Measurements from ENCODE around the gene TRAK2. TPM values are rescaled to one million over a fixed set of nuclear protein-coding genes. Genes with fewer than 3 reads are reported as not detected.

TRAK2 gene
- total RNA-seq, 4 donors from 2014 or later: 12.4 to 21.8 (median 18.1) TPM

DNA sequence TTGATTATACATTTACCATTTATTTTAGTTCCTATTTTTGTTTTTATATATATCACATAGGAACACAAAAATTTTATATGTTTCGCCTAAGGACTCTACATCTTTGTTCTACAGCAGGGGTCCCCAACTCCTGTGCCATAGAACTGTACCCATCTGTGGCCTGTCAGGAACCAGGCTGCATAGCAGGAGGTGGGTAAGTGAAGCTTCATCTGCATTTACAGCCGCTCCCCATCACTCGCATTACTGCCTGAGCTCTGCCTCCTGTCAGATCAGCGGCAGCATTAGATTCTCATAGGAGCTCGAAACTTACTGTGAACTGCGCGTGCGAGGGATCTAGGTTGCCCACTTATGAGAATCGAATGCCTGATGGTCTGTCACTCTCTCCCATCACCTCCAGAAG lies 25.3 kb downstream of the TRAK2 start:
- H3K4me3 ChIP-seq (ENCODE audit: low read depth, poor library complexity, severe bottlenecking): no peak overlapping the region
- TF ChIP-seq CTCF (IDR thresholded peaks at IDR 0.05) (no peak), POLR2A (IDR thresholded peaks at IDR 0.05) (no peak)
- no peak for DNase-seq (ENCODE audit: low spot score in 2 of 2)
- intact Hi-C loops (cut with DNase I; ENCODE audit: low total_unique reads): no loop called here
- 93 to 96% methylated on average over 9 of the region's 9 CpGs for WGBS, 2 donors

GRCh38 chr2:201420442-201421113 lies 30.7 kb downstream of the TRAK2 start:
- no peak overlapping the region for H3K4me3 ChIP-seq (ENCODE audit: low read depth, poor library complexity, severe bottlenecking)
- intact Hi-C loops (cut with DNase I; ENCODE audit: low total_unique reads): no loop called here
- WGBS, 2 donors: 59 to 69% methylated on average over 3 of the region's 3 CpGs
- no peak for TF ChIP-seq CTCF (IDR thresholded peaks at IDR 0.05)
- TF ChIP-seq POLR2A (IDR thresholded peaks at IDR 0.05): no peak
- DNase-seq (ENCODE audit: low spot score in 2 of 2): no peak

- H3K4me3 ChIP-seq (ENCODE audit: low read depth, poor library complexity, severe bottlenecking): no peak overlapping the region
- intact Hi-C loops (cut with DNase I; ENCODE audit: low total_unique reads): no loop called here
- 64 to 85% methylated on average over 4 of the region's 4 CpGs for WGBS, 2 donors
- no peak for DNase-seq (ENCODE audit: low spot score in 2 of 2)
- TF ChIP-seq CTCF (IDR thresholded peaks at IDR 0.05) (no peak), POLR2A (IDR thresholded peaks at IDR 0.05) (no peak)
These were observed 31.3 kb downstream of the TRAK2 start for GRCh38 chr2:201419986-201420385.

DNA sequence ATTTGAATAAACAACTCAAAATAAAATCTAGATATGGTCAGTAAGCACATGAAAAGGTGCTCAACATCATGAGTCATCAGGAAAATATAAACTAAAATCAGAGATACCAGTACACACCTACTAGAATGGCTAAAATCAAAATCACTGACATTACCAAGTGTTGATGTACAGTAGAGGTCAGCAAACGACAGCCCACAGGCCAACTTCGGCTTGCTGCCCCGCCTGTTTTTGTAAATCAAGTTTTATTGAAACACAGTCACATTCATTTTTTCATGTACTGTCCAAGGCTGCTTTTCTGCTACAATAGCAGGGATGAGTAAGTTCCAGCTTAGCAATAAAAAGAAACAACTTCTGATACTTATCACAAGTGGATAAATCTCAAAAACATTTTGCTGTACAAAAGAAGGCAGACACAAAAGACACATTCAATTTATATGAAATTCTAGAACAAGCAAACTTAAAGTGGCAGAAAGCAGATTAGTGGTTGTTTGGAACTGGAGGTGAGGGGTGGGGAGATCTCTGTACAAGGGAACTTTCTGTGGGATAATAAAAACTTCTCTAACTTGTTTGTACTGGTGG lies 32.1 kb downstream of the TRAK2 start:
- TF ChIP-seq CTCF (IDR thresholded peaks at IDR 0.05) (no peak), POLR2A (IDR thresholded peaks at IDR 0.05) (no peak)
- no peak overlapping the region for H3K4me3 ChIP-seq (ENCODE audit: low read depth, poor library complexity, severe bottlenecking)
- no peak for DNase-seq (ENCODE audit: low spot score in 2 of 2)
- intact Hi-C loops (cut with DNase I; ENCODE audit: low total_unique reads): no loop called here
- WGBS, 2 donors: 66 to 71% methylated on average over 3 of the region's 3 CpGs

- TF ChIP-seq POLR2A (IDR thresholded peaks at IDR 0.05) (no peak), CTCF (IDR thresholded peaks at IDR 0.05) (no peak)
- H3K4me3 ChIP-seq (ENCODE audit: low read depth, poor library complexity, severe bottlenecking): no peak overlapping the region
- DNase-seq (ENCODE audit: low spot score in 2 of 2): no peak
- intact Hi-C loops (cut with DNase I; ENCODE audit: low total_unique reads): no loop called here
- WGBS, 2 donors: 38 to 45% methylated on average over 2 of the region's 2 CpGs
These were observed 36.1 kb downstream of the TRAK2 start for GRCh38 chr2:201415149-201415548.
